H7 (cell line): ENCODE results near the gene NRARP. TPM values are rescaled to one million over a fixed set of nuclear protein-coding genes. Genes with fewer than 3 reads are reported as not detected.

Source experiments
- DNase-seq: peaks from one replicate; pipeline ENCODE4 v3.0.0; 2012
- H3K27me3 ChIP-seq: 2 replicates; pipeline ENCODE4 v1.6.0; 2011; ENCODE audit warnings: mild to moderate bottlenecking, low read length; ENCODE audit not compliant: control insufficient read depth, insufficient read depth
- H3K36me3 ChIP-seq: replicated peaks from 2 replicates; pipeline ENCODE4 v1.5.1; 2011; ENCODE audit warnings: low read length; ENCODE audit not compliant: control insufficient read depth, insufficient read depth
- H3K4me3 ChIP-seq: 2 replicates; pipeline ENCODE4 v1.5.1; 2011; ENCODE audit warnings: low read depth, mild to moderate bottlenecking, control low read depth, low read length, moderate library complexity; ENCODE audit not compliant: insufficient read depth
- total RNA-seq: library from RNA; depleted of rRNA; stranded (reverse); fragments of >200 nt; shearing (Covaris generic); gene quantifications from 2 replicates; pipeline ENCODE4 v1.2.3, GENCODE V29; 2014

Gene NRARP
- total RNA-seq, 1 experiment from 2014 or later = 27.7 TPM

DNA sequence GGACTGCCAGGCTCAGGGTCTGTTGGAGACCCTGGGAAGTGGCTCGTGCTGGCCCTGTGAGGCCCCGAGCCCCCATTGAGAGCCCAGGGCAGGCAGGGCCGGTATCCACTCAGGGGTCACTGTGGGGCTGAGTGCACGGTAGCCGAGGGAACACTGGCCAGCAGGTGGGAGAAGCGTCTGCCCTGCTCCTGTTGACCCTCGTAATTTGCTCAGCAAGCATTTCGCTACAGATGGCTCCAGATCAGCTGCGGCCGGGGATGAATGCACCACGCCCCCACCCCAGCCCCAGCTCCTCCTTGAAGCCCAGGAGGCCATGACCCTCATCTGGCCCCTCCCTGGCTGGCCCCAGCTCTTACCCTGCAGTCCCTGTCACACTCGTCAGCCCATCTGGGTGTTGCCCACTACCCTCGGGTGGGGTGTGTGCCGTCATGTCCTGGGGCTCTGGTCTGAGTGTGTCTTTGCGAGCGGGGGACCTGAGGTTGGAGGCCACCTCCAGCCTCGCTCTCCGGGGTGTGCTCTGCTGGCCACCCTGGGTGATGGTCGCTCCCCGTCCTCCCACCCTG, 6.1 kb upstream of the NRARP start:
- peak; percentile 71 for DNase-seq
- H3K4me3 ChIP-seq = no peak overlapping the region
- no peaks in the 10 kb centered on the region for H3K36me3 ChIP-seq
- H3K27me3 ChIP-seq = peaks cover 5% of the 10 kb centered on the region

DNA sequence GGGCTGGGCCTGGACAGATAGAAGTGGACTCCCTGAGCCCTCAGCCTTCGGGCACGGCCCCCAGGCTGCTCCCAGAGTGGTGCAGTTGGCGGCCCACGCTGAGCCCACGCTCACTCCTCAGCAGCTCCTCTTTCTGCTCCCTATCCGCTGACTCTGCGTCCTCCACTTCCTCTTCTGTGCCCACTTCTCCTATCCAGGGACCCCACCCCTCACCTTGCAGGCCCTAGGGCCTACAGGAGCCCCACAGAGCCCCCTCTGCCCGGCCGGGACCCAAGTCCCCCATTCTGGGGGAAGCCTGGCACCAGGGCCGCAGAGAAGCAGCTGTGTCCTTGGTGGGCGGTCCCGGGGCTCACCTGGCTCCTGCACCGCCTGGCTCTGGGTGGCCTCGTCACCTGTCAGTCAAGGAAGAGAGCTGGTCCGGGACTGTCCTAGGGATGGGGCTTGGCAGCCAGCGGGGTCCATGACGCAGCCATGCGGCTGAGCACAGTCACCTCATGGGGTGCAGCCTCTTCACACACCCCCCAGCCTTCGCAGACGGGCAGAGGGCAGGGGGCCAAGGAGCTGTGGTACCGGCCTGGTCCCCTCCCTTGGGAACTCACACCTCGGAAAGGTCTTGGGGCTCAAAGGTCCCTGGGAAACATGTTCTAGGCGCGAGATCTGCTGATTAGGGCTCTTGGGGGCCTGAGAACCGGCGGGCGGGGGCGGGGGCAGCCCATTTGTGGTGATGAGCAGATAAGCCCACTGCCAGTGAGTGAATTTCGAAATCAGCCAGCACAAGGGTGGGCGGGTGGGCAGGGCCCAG, 5.4 kb upstream of the NRARP start:
- Histone ChIP-seq H3K27me3 (peaks cover 7% of the 10 kb centered on the region), H3K4me3 (no peak overlapping the region), H3K36me3 (no peaks in the 10 kb centered on the region)
- peak; percentile 94 for DNase-seq

DNA sequence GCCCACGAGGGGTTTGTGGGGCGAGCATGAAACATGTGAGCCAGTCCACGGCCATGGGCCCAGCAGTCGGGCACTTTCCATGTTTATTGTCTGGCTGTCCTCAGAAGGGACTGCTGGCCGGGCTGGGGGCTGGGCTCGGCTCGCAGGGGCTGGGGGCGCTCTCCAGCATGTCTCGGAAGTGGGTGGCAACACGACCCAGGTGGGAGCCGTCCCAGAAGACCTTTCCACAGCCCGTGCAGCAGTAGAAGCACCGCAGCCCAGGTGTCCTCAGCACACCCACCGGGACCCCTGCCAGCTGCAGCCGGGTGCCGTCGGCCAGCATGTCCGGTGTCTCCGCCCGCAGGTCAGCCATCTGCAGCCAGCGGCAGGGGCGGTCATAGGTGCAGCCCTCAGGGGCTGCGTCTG, 4.8 kb upstream of the NRARP start:
- Histone ChIP-seq H3K36me3 (no peaks in the 10 kb centered on the region), H3K4me3 (no peak overlapping the region), H3K27me3 (peaks cover 7% of the 10 kb centered on the region)
- DNase-seq = no peak

DNA sequence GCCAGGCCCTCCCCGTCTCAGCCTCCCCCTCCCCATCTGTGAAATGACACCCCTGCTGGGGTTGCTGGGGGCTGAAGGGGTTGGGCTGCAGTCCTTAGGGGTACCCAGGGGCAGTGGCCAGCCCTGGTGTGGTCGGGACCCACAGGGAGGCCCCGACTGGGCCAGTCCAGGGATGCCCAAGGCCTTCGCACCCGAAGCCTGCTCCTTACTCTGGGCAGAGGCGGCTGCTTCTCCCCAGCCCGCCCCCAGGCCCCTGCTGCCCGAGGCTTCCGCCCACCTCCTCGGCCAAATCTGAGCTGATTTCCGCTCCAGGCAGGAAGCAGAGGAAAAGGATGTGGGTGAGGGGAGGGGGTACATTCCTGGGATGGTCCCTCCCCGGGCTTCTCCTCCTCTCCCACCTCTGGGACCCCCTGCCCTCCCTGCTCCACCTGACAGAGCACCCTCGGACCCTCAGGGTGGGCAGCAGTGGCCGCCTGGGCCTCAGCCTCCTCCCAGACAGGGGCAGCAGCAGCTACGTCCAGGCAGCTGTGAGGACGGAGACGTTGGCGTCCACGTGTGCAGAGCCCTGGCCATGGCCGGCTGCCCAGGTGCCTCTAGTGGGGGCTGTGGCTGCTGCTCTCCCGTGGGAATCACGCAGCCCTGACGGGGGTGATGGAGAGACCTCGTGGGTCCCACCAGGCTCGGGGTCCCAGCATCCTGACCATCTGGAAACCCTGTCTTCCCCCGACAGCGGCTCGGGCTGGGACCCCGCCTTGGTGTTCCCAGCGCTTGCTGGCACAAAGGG, 4.2 kb upstream of the NRARP start:
- peak; percentile 72 for DNase-seq
- Histone ChIP-seq H3K36me3 (no peaks in the 10 kb centered on the region), H3K4me3 (no peak overlapping the region), H3K27me3 (peaks cover 11% of the 10 kb centered on the region)

DNA sequence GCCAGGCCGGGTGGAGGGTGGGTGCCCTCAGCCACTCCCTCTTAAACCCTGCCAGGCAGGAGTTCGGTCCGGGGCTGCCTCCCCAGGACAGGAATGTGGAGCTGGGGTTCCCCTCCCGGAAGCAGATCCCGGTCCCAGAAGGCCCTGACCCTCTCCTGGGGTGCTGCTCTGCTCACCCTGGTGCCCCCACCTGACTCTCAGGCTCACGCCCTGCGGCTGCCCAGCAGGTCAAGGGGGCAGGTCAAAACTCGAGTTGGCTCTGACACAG, 3.7 kb upstream of the NRARP start:
- no peak for DNase-seq

DNA sequence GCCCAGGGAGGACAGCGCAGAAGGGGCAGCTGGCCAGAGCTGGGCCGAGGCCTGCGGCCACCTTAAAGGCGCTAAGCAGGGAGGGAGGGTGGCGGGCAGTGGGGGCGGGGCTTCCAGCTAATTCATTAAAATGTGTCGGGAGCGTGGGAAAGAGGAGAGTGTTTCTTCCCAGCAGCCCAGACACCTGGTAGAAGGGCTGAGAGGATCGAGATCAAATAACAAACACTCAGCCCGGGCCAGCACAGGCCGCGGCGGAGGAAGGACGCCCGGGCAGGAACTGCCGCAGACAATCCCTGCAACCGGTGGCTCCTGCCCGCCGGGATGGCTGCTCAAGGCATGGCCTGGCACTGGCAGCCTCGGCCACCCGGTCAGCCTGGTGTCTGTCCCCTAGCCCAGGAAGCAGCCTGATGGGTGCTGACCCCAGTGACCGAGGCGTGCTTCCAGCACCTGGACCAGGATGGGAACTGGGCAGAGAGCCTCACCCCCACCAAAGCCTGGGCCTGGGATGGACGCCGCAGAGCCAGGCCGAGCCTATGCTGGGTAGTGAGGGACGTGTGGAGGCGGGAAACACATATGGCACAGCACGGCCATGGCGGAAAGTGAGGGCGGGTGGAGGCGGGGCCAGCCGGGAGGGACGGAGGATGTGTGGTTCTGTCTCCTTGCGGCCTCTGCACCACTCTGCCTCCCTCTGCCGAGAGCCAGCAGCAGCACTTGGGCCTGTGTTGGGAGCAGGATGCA, 3.2 kb upstream of the NRARP start:
- H3K4me3 ChIP-seq = no peak overlapping the region; the same call in 1 of the 2 replicates
- DNase-seq = peak; percentile 86
- no peaks in the 10 kb centered on the region for H3K36me3 ChIP-seq
- H3K27me3 ChIP-seq = peaks cover 11% of the 10 kb centered on the region

More for the DNA sequence above, 3.7 kb upstream of the NRARP start:
- H3K4me3 ChIP-seq = no peak overlapping the region
- peaks cover 11% of the 10 kb centered on the region for H3K27me3 ChIP-seq
- no peaks in the 10 kb centered on the region for H3K36me3 ChIP-seq

DNA sequence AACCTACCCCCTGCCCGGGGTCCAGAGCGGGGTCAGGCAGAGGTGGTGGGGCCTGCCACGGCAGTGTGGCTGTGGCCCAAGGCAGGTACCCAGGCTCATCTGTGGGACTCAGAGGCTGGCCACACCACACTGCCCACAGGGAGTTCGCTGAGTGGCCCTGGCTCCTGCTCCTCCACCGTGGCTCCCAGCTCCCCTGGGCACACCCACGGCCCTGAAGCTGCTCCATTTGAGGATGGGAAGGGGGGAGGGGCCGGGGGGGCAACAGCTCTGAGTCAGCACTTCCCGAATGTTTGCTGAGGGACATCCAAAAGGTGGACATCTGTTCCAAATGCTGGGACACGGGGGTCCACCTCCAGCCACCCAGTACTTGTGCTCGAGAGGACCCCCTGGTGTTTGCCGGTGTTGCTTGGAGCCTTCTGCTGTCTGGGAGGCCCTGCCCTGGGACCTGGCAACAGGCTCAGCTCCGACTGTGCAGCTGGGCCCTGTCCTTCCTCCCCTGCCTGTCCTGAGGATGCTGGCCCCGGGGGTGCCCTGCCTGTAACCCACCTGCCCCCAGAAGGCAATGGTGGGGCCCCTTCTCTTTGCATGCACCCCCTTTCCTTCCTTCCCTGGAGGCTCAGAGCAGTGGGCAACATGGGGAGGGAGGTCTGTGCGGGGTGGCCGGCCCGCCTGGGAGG, 2.5 kb upstream of the NRARP start:
- DNase-seq = peak; percentile 69
- Histone ChIP-seq H3K36me3 (no peaks in the 10 kb centered on the region), H3K27me3 (peaks cover 11% of the 10 kb centered on the region), H3K4me3 (no peak overlapping the region)

DNA sequence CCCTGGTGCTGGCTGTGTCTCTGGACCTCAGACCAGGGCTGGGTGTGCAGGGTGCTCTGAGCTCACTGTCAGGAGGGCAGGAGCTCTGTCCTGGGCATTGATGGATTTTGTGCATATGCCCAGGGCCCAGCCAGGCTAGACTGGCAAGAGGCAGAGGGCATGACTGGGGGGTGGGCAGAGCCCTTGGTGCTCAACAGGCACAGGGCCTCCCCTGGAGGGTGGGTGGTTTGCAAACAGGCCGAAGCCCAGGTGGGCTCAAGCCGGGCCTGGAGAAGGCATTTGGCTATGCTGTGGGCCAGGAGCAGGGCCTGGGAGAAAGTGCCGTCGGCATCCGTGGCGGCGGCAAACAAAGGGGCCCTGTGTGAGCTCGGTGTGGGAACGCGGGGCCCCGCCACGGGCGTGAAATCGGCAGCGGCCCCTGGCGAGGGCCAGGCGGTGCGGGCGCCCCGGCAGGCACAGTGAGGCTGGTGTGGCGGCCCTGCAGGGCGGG, 1.9 kb upstream of the NRARP start:
- no peak for DNase-seq
- H3K27me3 ChIP-seq = peaks cover 11% of the 10 kb centered on the region
- H3K36me3 ChIP-seq = no peaks in the 10 kb centered on the region
- H3K4me3 ChIP-seq = no peak overlapping the region

DNA sequence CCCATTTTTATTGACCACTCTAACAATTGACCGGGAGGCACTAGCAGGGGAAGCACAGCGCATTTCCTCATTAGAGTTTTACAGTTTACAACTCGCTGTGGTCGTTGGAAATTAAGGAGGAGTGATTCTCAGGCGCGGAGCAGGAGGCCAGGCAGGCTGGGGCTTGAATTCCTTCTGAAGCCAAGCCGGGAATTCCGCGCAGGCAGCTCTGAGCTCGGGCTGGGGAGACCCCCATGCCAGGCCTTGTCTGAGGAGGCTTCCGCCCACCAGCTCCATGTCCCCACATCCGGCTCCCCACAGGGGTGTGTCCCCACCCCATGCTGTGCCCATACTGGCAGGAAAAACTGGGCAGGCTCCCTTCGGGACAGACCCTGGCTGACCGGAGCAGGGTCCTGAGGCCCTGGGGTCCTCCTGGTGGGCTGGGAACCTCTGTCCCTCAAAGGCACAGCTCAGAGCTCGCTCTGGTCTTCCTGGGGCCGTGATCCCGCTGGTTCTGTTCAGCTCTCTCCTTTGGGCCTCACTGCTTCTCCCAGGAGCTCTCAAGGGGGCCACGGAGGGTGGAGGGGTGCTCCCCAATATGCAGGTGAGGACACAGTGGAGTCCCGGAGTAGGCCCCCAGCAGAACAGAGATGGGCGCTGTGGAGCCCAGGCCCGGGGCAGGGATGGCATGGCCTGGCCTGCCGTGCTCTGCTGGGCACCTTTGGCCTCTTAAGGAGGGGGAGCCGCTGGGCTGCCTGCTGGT, 1.3 kb upstream of the NRARP start:
- H3K4me3 ChIP-seq = peak overlapping the region; percentile 58
- DNase-seq = peak; percentile 80

DNA sequence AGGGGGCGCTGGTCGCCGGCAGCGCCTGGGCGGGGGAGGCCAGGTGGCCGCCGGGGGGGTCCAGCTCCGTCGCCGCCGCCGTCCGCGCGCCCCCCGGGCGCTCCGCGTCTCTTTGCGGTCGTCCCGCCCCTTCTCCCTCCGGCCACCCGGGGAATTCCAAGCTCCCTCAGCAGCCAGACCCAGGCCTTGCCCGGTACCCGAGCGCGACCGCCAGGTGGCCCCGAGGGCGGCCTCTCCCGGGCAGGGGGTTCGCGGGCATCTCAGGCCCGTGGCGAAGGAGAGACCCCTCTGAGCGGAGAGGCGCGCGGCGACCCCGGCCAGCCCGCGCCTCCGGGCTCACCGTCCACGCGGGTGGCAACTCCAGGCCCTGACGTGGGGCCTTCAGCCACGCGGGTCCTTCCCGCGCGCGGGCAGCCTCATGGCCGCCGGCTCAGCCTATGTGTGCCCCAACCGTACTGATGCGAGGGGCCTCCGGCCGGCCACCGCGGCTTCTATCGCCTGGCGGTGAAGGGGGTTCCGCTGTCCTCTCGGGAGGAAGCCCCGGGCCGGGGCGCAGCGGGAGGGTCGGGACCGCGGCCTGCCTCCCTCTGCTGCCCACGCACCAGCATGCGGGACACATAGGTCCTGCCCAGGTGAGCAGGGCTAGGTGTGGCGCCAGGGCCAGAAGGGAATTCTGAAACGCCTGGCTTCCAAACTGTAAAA, 529 bp upstream of the NRARP start:
- Histone ChIP-seq H3K36me3 (no peaks in the 10 kb centered on the region), H3K27me3 (peaks cover 11% of the 10 kb centered on the region), H3K4me3 (peak overlapping the region; percentile 58)
- peak; percentile 97 for DNase-seq

More for the DNA sequence above, 1.3 kb upstream of the NRARP start:
- Histone ChIP-seq H3K36me3 (no peaks in the 10 kb centered on the region), H3K27me3 (peaks cover 11% of the 10 kb centered on the region)

DNA sequence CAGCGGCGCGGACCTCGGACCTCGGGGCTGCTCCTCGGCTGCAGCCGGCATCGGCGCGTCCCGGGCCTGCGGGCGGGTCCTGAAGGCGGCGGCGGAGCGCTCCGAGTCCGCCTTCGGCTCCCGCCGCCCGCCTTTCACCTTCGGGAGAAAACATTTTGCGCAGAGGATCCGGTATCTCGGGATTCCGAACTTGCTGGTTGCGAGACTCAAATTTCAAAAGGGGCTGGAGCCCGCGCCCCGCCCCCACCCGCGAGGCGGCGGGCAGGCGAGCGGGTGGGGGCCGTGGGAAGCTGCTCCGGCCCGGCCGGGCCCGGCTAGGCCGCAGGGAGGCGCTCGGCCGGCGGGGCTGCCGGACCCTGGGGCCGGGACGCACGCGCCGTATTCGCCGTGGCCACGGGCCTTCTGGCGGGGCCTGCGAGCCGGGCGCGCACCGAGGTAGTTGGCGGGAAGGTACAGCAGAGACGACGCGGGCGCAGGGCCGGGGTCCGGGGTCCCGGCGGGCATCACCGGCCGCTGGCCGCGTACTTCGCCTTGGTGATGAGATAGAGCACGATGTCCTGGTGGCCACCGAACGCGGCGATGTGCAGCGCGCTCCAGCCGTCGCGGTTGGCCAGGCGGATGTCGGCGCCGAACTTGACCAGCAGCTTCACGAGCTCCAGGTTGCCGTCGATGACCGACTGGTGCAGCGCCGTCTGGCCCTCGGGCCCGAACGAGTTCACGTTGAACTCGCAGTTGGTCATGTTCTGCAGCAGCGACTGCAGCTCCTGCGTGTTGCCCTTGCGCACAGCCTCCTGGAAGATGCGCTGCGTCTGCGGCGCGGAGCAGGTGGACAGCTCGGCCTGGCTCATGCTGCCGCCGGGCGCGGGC, 757 bp downstream of the NRARP start:
- peak; percentile 93 for DNase-seq
- H3K4me3 ChIP-seq = peak overlapping the region; percentile 95
- H3K36me3 ChIP-seq = no peaks in the 10 kb centered on the region
- peaks cover 16% of the 10 kb centered on the region for H3K27me3 ChIP-seq

DNA sequence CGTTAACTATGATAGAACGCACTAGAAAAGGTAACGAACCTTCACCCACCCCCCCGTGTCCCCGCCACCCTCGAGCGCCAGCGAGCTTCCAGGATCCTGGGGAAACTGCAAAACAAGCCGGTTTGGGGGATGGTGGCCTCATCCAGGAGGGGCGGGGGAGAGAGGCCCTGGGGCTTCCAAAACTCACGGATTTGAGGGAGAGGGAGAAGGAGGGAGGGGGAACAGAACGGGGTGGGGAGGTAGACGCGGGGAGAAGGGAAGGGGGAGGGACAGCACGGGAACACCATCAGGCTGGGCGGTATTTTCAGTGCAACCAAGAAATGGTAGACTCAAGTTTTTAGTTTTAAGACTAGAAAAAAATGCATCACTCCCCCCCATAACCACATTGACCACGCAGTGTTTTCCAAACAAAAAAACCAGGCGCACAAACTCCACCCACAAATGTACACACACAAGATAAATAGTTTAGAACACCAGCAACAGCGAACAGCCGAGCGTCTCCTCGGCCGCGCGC, 1.4 kb downstream of the NRARP start:
- Histone ChIP-seq H3K27me3 (peaks cover 20% of the 10 kb centered on the region), H3K36me3 (no peaks in the 10 kb centered on the region), H3K4me3 (peak overlapping the region; percentile 95)
- DNase-seq = peak; percentile 92
